NCI-H2196 treated with DMSO at 0.1 percent for 48 hours (cell line): ENCODE measurements around the gene ASB17.
"Not testable (repeated sequence)": the region's sequence is repeated elsewhere in the genome, so short reads cannot be mapped to it uniquely, and the experiment has no call there.

ENCODE experiments used
- DNase-seq: peaks from one replicate; lab custom pipeline; 2025; ENCODE audit not compliant: unreplicated experiment; lab: John Stamatoyannopoulos, UW

Gene ASB17, protein sequence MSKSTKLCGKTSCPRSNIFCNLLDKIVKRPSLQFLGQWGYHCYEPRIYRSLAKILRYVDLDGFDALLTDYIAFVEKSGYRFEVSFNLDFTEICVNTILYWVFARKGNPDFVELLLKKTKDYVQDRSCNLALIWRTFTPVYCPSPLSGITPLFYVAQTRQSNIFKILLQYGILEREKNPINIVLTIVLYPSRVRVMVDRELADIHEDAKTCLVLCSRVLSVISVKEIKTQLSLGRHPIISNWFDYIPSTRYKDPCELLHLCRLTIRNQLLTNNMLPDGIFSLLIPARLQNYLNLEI

DNA sequence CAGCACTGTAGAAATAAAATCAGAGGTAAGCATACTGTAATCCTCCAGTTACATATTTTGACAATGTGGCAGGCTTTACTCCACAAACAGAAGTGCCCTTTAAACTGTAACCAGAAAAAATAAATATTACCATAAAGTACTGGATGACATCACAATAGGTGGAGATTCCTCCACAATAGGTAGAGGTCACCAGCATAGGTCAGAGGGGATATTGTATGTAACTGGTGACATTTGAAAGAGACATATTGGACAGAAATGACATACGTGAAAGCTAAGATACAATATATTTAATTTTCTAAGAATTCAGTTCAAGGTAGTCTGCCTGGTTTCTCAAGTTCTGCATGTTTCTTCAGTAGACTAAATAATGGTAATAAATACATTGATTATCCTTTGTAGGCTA lies at the start of gene ASB17:
ASB17 (minus strand) TSS at position 101 of the 400 bp plus-strand sequence. CDS start 113 bp downstream, outside the sequence.
- no peak for DNase-seq

DNA sequence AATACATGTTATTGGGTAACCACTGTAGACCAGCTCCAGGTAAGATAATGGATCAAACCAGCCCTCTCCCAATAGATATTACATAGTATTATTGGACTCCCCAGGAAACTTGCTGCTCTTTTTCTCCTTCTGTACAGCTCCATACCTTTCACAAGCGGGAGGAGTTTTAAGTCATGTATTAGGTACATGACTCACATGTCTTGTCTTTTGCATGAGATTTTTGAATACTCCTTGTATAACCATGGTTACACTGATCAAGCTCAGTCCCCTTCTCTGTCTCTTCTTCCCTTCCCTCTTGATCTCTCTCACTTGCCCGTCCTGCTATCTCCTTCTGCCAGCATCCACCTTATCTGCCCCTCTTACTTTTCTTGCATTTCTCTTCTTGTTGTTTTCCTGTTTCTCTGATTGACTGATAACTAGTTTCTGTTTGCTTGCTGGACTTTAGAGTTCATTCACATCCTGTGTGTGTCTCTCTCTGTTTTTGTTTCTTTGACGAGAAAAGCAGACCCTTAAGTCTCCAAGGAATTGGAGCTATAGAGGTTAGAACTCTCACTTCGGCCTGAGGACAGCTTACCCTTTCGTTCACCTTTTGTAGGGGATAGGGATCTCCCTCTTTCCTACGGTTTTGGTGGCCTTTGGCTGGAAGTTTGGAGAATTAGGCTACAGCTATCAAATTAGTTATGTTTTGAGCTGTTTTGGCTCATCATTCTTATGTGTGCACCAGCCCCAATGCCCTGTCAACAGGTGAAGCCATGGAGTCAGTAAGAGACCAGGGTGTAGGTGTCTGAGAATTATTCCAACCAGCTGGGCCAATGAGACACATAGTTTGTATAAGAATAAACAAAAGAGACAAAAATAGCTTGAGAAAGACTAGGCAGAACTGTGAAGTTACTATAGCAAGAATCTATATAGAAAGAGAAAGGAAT lies 49.0 kb upstream of the ASB17 start:
- no peak for DNase-seq

DNA sequence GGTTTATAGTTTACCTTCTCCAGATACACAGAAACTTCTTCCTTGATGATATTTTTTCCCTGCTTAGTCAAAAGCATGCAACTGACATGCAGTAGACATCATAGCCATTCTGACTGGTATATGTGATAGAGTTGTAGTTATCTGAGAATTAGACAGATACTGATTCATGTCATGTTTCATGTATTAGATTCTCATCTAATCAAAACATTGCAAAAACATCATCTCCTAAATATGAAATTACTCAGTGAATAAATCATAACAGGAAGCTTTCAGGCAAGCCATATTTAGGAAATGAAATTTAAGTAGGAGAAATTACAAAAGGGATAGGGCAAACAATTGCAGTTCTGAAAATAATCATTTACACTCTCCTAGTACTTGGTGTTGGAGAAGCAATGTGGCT lies 38.4 kb upstream of the ASB17 start:
- no peak for DNase-seq

DNA sequence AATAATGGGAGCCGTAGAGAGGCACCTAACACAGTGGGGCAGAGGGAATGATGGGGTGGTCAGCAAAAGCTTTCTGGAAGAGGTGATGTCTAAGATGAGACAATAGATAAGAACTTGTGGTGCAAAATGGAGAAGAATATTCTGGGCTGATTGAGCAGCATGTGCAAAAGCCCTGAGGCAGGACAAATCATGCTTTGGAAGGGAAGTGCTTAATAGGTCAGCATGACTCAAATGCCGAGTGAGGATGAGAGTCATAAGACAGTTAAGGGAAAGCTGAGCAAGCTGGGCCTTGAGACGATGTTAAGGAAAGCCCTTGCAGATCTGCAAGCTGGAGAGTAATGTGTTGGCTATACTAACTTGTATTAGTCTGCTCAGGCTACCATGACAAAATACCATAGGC lies 37.3 kb upstream of the ASB17 start:
- no peak for DNase-seq

DNA sequence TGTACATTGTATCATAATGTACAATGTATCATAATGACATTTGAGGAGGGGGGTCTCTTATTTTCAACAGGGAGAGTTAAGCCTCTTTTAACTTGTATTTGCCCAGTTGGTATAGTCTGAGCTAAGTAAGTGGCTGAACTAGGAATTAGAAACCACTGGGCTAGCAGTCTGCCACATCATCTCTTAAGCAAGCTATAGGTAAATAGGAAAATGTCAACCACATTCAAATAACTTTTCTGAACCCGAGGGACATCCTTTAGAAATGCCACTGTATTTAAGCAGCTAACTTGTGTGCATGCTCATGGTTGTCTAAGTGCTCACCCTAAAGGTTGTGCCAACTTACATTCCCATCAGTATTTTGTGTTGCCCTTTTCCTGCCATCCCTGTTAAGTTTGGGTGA lies 35.5 kb upstream of the ASB17 start:
- DNase-seq: no peak

DNA sequence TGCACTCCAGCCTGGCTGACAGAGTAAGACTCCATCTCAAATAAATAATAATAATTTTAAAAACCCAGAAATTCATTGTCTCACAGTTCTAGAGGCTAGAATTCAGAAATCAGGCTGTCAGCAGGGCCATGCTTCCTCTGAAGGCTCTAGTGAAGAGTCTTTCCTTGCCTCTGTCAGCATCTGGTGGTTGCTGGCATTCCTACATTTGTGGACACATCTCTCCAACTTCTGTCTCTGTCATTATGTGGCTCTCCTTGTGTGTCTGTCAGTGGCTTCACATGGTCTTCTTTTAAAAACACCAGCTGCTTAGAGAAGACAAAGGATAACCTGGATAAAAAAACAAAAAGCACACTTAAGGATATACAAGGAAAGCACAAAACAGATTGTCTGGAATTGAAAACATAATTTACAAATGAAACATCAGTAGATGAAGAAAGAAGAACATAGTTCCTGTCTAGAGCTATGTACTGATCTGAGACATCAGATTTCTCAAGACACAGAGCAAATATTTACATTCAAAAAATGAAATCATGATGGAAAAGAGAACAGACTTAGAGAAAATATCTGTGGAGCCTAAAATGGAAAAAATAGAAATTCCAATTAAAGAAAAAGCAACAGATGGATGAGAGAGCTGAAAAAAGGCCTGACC lies 32.7 kb upstream of the ASB17 start:
- DNase-seq: no peak

DNA sequence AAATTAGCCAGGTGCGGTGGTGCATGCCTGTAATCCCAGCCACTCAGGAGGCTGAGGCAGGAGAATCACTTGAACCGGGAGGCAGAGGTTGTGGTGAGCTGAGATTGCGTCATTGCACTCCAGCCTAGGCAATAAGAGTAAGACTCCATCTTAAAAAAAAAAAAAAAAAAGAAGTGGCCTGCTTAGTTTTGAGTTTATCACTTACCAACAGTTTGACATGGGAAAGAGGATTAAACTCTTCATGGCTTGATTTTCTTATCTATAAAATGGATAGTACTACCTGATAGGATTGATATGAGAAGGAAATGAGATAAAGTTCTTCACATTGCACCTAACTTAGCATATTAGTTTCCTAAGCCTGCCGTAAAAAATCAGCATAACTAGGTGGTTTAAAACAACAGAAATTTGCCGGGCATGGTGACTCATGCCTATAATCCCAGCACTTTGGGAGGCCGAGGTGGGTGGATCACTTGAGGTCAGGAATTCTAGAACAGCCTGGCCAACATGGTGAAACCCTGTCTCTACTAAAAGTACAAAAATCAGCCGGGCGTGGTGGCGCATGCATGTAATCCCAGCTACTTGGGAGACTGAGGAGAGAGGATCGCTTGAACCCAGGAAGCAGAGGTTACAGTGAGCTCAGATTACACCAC lies 32.0 kb upstream of the ASB17 start:
- not testable (repeated sequence) for DNase-seq

DNA sequence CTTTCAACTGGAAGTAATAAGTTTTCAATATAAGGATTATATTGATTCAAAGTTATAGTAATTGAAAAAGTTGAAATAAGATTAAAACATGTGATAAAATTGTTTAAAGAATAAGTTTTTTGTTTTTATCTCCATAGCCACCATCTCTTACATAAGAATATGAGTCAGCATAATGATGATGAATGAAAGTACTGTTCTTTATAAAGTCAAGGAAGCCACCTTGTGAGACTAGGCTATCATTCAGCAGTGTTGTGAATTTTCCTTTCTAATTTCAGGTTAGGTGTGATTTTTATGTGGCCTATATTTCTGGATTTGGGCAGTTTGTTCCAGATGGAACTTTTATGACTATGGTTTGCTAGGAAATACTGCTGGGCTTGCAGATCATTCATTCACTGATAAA lies 22.4 kb upstream of the ASB17 start:
- no peak for DNase-seq

DNA sequence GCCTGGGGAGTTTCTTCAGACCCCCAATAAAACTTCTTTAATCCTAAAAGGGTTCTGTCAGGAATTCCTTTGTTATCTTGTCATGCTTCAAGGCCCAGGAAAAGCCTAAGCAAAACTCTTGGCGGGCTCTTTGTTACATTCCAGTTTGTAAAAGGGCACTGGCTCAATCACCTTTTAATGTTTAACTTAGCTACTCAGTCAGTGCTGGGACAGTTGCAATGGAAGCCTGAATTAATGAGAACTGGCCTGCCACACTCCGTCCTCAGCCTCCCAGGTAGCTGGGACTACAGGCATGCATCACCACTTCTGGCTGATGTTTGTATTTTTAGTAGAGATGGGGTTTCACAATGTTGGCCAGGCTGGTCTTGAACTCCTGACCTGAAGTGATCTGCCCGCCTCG lies 21.3 kb upstream of the ASB17 start:
- DNase-seq: no peak

DNA sequence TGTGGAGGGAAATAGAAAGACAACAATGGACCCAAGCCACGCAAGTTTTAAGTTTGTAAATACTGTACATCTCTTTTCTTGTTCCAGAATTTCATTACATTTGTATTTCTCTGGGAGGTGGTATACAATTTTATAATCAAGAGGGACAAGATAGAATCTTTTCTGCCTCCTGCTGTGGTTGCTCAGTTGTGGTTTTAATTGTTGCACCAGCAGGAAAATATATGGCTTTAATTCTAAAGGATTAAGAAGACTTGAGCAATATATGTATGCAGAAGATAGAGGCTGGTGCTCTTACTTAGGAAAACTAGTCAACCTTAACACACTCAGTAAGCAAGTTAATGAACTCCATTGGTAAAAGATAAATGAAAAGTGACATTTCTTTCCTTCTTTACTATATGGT lies 19.8 kb upstream of the ASB17 start:
- no peak for DNase-seq

DNA sequence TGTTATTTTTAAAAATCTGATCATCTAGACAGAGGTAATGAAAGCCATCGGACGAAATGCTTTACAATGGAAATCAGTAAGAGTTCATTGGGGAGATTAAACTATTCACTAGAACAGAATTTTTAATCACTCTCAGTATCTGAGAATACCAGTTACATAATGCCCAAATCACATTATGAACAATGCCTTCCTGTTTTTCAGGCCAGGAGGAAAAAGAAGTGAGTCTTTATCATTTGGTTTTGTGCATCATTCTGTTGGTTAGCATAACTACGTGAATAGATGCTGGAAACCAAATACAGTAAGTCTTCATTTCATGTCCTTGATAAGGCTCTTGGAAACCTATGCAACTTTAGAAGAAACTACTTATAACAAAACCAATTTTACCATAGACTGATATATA lies 18.0 kb upstream of the ASB17 start:
- DNase-seq: no peak

DNA sequence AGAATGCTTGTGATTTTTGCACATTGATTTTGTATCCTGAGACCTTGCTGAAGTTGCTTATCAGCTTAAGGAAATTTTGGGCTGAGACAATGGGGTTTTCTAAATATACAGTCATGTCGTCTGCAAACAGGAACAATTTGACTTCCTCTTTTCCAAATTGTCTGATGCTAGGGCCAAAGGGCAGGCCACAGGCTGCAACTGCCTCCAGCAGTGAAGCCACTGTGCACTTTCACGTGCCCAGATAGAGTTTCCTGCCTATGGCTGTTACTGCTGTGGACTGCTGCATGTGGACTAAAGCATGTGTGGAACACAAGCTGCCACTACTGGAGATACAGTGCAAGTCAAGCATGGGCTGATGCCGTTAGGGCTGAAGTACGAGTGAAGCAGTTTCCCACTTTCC lies 10.8 kb upstream of the ASB17 start:
- not testable (repeated sequence) for DNase-seq

DNA sequence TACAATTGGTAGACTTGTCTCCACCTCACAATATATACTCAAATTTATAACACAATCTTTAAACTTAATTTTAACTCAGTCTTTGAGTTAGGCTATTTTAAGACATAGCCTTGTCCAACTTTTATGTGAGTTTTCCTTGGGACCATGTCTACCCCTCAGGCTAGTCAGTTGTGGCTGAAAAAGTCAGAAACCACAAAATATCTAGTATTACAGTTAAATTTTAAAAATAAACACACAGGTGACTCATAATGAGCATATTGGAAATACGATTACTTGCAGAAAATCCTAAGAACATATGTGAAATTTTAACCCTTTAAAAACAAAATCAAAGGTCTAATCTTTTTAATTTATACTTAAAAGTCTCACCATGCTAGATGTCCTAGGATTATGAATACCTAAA lies 4.8 kb upstream of the ASB17 start:
- DNase-seq: no peak

DNA sequence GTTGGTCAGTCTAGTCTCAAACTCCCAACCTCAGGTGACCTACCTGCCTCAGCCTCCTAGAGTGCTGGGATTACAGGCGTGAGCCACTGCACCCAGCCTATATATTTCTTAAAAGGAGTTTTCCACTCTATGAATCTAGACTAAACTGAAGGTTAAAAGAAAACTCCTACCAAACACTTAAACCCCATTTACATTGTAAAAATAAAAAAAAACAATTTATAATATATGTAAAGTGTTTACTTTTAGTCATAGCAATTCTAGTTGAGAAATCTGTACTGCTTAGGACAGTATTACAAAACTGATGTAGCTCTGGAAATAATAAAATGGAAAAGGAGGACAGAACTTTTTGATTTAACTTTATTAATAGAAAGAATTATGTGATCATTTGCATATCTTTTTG lies 9.5 kb downstream of the ASB17 start:
- no peak for DNase-seq

DNA sequence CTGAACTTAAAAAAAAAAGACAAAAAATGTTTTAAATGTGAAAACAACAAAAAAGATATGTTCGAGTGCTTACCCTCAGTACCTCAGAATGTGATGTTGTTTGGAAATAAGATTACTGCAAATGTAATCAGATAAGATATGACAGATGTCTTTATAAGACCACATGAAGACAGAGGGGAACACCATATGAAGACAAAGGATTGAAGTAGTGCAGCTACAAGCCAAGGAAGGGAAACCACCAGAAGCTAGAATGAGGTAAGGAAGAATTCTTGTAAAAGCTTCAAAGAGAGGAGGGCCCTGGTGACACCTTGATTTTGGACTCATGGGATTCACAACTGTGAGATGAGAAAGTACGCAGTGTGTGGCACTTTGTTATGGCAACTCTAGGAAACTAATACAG lies 15.4 kb downstream of the ASB17 start:
- no peak for DNase-seq

DNA sequence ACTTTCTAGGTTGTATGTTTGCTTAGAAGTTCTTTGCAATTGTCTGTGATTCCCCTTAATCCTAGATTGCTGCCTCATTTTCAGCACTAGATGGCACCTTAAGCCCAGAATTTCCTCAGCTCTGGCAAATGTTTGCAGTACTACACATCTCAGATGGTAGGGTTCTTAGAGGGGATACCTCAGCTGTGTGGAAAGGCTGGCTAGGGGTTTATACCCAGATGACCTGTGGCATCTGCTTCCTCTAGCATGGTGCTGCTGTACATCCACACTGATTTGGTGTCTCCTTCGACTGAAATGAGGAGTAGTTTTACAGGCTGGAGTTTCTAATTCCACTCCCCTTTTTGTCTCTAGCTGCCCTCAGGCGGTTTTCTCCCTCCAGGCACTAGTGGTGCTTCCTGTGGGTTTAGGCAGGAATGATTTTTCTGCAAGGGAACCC lies 23.5 kb downstream of the ASB17 start:
- no peak for DNase-seq

DNA sequence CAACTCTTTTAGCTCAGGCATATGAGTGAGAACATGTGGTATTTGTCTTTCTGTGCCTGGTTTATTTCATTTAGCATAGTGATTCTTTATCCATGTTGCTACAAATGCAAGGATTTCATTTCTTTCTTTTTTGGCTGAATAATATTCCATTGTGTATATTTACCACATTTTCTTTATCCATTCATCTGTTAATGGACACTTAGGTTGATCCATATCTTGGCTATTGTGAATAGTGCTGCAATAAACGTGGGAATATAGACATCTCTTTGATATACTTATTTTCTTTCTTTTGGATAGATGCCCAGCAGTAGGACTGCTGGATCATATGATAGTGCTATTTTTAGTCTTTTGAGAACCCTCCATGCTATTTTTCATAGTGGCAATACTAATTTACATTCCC lies 30.8 kb downstream of the ASB17 start:
- DNase-seq: no peak

DNA sequence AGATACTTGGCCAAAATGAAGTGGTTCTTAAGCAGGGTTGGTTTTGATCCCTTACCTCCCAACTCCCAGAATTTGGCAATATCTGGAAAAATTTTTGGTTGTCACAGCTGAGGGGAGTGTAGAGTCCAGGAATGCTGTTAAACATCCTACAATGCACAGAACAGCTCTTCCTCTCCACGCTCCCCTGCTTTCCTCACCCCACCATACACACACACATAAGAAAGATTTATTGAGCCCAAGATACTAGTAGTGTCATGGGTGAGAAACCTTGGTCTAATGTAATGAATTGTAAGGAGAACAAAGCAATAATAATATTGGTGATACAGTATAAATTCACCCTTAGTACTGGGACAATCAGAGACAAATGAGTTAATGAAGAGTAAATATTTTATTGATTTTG lies 47.8 kb downstream of the ASB17 start:
- DNase-seq: no peak

DNA sequence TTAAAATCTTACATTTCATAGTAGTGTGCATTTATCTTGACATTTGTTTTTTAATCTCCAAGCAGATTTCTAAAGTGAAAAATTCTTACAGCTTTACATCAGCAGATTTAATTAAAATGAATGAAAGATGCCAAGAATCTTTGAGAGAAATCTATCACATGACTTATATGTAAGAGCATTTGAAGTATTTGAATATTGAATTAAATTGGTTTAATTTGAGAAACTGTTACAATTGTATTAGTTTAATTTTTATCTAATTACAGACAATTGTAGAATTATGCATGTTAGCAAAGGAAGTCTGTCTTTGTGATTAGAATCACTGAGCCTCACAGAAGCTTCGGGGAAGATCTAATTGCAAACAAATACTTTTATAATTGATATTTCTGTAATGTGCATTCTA lies 52.2 kb downstream of the ASB17 start:
- no peak for DNase-seq

DNA sequence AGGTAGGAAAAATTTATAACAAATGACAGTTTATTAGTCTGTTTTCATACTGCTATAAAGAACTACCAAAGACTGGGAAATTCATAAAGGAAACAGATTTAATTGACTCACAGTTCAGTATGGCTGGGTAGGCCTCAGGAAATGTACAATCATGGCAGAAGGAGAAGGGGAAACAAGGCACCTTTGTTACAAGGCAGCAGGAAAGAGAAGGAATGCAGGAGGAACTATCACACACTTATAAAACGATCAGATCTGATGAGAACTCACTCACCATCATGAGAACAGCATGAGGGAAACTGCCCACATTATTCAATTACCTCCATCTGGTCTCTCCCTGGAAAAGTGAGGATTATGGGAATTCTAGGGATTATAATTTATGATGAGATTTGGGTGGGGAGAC lies 61.3 kb downstream of the ASB17 start:
- no peak for DNase-seq
